SU-DHL-6 (cell line): ENCODE measurements around the gene FRRS1L.

Experiments used
- CTCF ChIP-seq: fragments of 200-600 bp; sonication (generic); IDR thresholded peaks from one replicate; pipeline ENCODE4 v1.5.1; 2017; ENCODE audit warnings: antibody characterized with exemption, mild to moderate bottlenecking, low read length, moderate library complexity; ENCODE audit not compliant: insufficient read depth, poor library complexity, severe bottlenecking
- EZH2phosphoT487 ChIP-seq: fragments of 200-600 bp; sonication (generic), shearing (Covaris generic); conservative IDR thresholded peaks from 2 replicates; pipeline ENCODE4 v1.6.1; 2018; ENCODE audit warnings: mild to moderate bottlenecking, antibody characterized with exemption, low read length, moderate library complexity, mixed read lengths

- TF ChIP-seq CTCF (peak; percentile 11), EZH2phosphoT487 (no peak)
Measured at GRCh38 chr9:109143881-109144562, 23.0 kb downstream of the FRRS1L start.
